Measurements from ENCODE around the gene GTF3A.

GRCh38 chr13:27388241-27388640 lies 36.2 kb upstream of the GTF3A start:
- TF ChIP-seq CTCF (IDR thresholded peaks at IDR 0.05; ENCODE audit: insufficient read depth, low read length) (no peak), POLR2AphosphoS5 (IDR thresholded peaks at IDR 0.05; ENCODE audit: low read depth) (no peak), REST (IDR thresholded peaks at IDR 0.05; ENCODE audit: insufficient replicate concordance, low read depth) (no peak), GABPA (IDR thresholded peaks at IDR 0.05; ENCODE audit: low read depth) (no peak), SPI1 (IDR thresholded peaks at IDR 0.05; ENCODE audit: borderline replicate concordance, low read depth) (no peak)
